Gastrocnemius medialis (tissue), 4 donors: Measurements from ENCODE around the gene MLANA. TPM values are rescaled to one million over a fixed set of nuclear protein-coding genes. Genes with fewer than 3 reads are reported as not detected.
A peak's percentile ranks its signal among the peaks of the same experiment; 100 is the strongest.

Source experiments
- ATAC-seq, 2 donors: fragments of 150-250 bp; one replicate each; pipeline ENCODE4 v1.9.1; 2016
- DNase-seq, 2 donors: peaks; one replicate each; pipeline ENCODE4 v3.0.0-alpha.2; 2019
- H3K27ac ChIP-seq, 4 donors: fragments of 200-600 bp; sonication (generic); 1 replicate in 1 of 4; 2 replicates in 3 of 4; pipeline ENCODE4 v1.5.1; 2016 to 2018; ENCODE audit warnings: mild to moderate bottlenecking in 2 of 4, moderate library complexity in 1 of 4
- H3K27me3 ChIP-seq, 3 donors: fragments of 200-600 bp; sonication (generic) in 2 of 3; 1 replicate in 1 of 3; 2 replicates in 2 of 3; pipeline versions ENCODE4 v1.5.1 to v1.6.0; 2016 to 2019; ENCODE audit warnings: mild to moderate bottlenecking in 1 of 3, moderate library complexity in 1 of 3
- H3K36me3 ChIP-seq, 2 donors: fragments of 200-600 bp; sonication (generic) in 1 of 2; one replicate each; pipeline ENCODE4 v1.5.1; 2017 to 2018
- H3K4me1 ChIP-seq, 2 donors: fragments of 200-600 bp; sonication (generic) in 1 of 2; one replicate each; pipeline ENCODE4 v1.5.1; 2016 to 2017; ENCODE audit warnings: mild to moderate bottlenecking in 2 of 2
- H3K4me3 ChIP-seq, 4 donors: fragments of 200-600 bp; sonication (generic) in 3 of 4; 1 replicate in 1 of 4; 2 replicates in 3 of 4; pipeline ENCODE4 v1.5.1; 2016 to 2019; ENCODE audit warnings: mild to moderate bottlenecking in 2 of 4
- H3K9me3 ChIP-seq, 3 donors: fragments of 200-600 bp; sonication (generic) in 2 of 3; 1 replicate in 1 of 3; 2 replicates in 2 of 3; pipeline ENCODE4 v1.5.1; 2016 to 2019
- POLR2A ChIP-seq, 2 donors: fragments of 450-650 bp; IDR thresholded peaks; one replicate each; pipeline ENCODE4 v1.6.1; 2017; ENCODE audit warnings: antibody characterized with exemption in 2 of 2, mild to moderate bottlenecking in 2 of 2, moderate library complexity in 2 of 2
- in situ Hi-C, 4 donors: fragments of 200-750 bp; cut with MboI; loops; one replicate each; pipeline versions ENCODE4 v1.15.0 to v1.8.0; 2017; ENCODE audit warnings: low sequenced_read_pairs in 4 of 4
- intact Hi-C: fragments of 100-400 bp; cut with DNase I; formaldehyde crosslinking; loops from one replicate; pipeline ENCODE4 v1.15.1; 2023; ENCODE audit warnings: low total_unique reads
- total RNA-seq, 4 donors: library from RNA; depleted of rRNA; stranded (reverse); fragments of >200 nt; gene quantifications; one replicate each; pipeline versions ENCODE4 v1.1.0 to v1.2.3, GENCODE V29; 2016
- TF ChIP-seq, protein P1 (sequence below), 5 experiments: fragments of 450-650 bp in 3 of 5; fragments of 200-600 bp in 2 of 5; sonication (generic) in 2 of 5; IDR thresholded peaks in 4 of 5; conservative IDR thresholded peaks in 1 of 5; 1 replicate in 4 of 5; 2 replicates in 1 of 5; pipeline ENCODE4 v1.5.1; 2016 to 2019; ENCODE audit warnings: antibody characterized with exemption in 5 of 5, mild to moderate bottlenecking in 3 of 5, moderate library complexity in 3 of 5

The MLANA gene
- total RNA-seq, 4 donors from 2014 or later: not detected

DNA sequence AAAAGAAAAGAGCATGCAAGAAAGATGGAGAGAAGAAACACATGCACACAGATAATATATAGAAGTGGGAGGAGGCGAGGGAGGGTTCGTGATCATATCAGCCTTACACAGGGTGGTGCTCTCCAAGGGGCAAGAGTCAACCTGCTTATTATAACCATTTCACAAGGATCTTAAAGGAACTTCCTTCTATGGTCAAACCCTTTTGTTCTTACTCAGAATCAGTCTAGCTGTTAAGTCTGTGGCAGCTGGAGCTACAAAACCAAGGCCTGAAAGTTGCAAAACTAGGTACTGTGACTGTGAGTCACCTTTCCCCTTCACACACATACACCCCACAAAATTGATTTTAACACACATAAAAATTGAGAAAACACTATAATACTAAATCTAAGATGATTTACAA lies 39.2 kb upstream of the MLANA start:
- intact Hi-C loops: no loop called here
- H3K27ac ChIP-seq: no peak overlapping the region
- H3K36me3 ChIP-seq: no peaks in the 10 kb centered on the region
- H3K4me1 ChIP-seq: peaks cover 4 to 6% of the 10 kb centered on the region in 2 donors
- ATAC-seq (no peak), DNase-seq (no peak)
- H3K27me3 ChIP-seq: no peaks in the 10 kb centered on the region
- TF ChIP-seq POLR2A (IDR thresholded peaks at IDR 0.05): no peak
- TF ChIP-seq, protein P1, sequence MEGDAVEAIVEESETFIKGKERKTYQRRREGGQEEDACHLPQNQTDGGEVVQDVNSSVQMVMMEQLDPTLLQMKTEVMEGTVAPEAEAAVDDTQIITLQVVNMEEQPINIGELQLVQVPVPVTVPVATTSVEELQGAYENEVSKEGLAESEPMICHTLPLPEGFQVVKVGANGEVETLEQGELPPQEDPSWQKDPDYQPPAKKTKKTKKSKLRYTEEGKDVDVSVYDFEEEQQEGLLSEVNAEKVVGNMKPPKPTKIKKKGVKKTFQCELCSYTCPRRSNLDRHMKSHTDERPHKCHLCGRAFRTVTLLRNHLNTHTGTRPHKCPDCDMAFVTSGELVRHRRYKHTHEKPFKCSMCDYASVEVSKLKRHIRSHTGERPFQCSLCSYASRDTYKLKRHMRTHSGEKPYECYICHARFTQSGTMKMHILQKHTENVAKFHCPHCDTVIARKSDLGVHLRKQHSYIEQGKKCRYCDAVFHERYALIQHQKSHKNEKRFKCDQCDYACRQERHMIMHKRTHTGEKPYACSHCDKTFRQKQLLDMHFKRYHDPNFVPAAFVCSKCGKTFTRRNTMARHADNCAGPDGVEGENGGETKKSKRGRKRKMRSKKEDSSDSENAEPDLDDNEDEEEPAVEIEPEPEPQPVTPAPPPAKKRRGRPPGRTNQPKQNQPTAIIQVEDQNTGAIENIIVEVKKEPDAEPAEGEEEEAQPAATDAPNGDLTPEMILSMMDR (IDR thresholded peaks at IDR 0.05 in 4 of 5, conservative IDR thresholded peaks at IDR 0.05 in 1 of 5): no peak
- no peak overlapping the region for H3K4me3 ChIP-seq
- no peaks in the 10 kb centered on the region for H3K9me3 ChIP-seq
- in situ Hi-C loops: no loop called here

DNA sequence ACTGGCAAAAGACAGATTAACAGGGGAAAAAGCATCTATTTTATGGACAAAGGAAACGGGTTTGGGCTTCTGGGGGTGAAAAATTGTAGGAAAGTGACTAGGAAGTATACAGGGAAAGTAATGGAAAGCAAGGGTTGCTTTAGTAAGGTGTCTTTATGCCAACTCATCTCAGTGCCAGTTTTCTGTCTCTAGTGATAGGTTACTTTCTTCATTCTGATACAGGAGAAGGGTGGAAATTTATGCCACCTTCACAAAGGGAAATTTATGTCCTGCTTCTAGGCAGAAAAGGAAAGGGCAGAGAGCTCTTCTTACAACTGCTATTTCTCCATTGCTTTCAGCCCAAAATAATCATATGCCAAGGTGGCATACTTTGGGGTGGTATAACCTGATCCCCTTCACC lies 37.7 kb upstream of the MLANA start:
- DNase-seq (no peak), ATAC-seq (peak in 1 of 2 donors; percentile 66)
- Histone ChIP-seq H3K27ac (no peak overlapping the region), H3K27me3 (no peaks in the 10 kb centered on the region), H3K4me1 (peaks cover 4 to 6% of the 10 kb centered on the region in 2 donors), H3K9me3 (no peaks in the 10 kb centered on the region), H3K4me3 (no peak overlapping the region), H3K36me3 (peaks cover 0 to 6% of the 10 kb centered on the region in 2 donors)
- TF ChIP-seq POLR2A (IDR thresholded peaks at IDR 0.05): no peak
- TF ChIP-seq, protein P1 (IDR thresholded peaks at IDR 0.05 in 4 of 5, conservative IDR thresholded peaks at IDR 0.05 in 1 of 5): no peak
- intact Hi-C loops: no loop called here
- in situ Hi-C loops: no loop called here

DNA sequence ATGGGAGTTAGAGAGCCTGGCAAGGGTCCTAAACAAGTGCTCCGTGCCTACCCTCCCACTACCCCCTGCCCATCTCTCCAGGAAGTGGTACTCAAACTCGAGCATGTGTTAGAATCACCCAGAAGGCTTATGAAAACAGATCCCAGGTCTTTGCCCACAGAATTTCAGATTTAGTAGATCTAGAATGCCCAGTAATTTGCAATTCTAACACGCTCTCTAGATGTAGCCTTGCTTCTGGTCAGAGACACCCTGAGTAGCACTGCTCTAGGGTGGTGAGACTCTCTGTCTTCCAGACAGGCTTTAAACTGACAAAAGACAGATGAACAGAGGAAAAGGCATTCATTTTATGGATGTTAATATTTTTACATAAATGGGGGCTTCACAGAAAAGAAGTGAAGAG lies 37.1 kb upstream of the MLANA start:
- intact Hi-C loops: no loop called here

DNA sequence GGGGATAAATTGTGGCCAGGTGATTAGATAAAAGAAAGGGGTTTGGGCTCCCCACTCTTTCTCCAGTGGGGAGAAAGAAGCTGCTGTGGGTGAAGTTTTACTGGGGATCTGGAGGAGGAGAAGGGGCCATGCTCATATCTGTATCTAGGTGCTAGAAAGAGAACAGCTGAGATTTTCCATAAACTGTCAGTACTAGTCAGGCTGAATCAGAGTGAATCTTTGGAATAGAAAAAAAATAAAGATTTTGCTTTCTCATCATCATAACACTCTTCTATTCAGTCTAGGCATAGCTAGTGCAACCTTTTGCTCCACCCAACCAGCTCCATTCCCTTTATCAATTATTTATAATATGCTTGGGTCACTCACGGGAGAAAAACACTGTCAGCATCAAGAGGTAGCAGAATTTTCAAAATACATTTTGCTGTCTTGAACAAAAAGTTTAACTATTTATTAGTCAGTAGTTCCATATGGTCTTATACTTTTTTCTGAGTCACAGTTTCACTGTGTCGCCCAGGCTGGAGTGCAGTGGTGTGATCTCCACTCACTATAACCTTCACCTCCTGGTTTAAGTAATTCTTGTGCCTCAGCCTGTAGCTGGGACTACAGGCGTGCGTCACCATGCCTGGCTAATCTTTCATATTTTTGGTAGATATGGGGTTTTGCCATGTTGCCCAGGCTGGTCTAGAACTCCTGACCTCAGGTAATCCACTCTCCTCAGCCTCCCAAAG lies 36.5 kb upstream of the MLANA start:
- ATAC-seq: no peak
- no peaks in the 10 kb centered on the region for H3K9me3 ChIP-seq
- DNase-seq: no peak
- intact Hi-C loops: no loop called here
- no peak overlapping the region for H3K27ac ChIP-seq
- H3K4me1 ChIP-seq: peaks cover 4 to 6% of the 10 kb centered on the region in 2 donors
- in situ Hi-C loops: no loop called here
- no peak overlapping the region for H3K4me3 ChIP-seq
- peaks cover 0 to 6% of the 10 kb centered on the region in 2 donors for H3K36me3 ChIP-seq
- no peaks in the 10 kb centered on the region for H3K27me3 ChIP-seq
- TF ChIP-seq POLR2A (IDR thresholded peaks at IDR 0.05): no peak
- TF ChIP-seq, protein P1 (IDR thresholded peaks at IDR 0.05 in 4 of 5, conservative IDR thresholded peaks at IDR 0.05 in 1 of 5): no peak

More for the DNA sequence above, 37.1 kb upstream of the MLANA start:
- no peak overlapping the region for H3K27ac ChIP-seq
- in situ Hi-C loops: no loop called here
- H3K4me3 ChIP-seq: no peak overlapping the region
- no peak for ATAC-seq
- TF ChIP-seq POLR2A (IDR thresholded peaks at IDR 0.05): no peak
- TF ChIP-seq, protein P1 (IDR thresholded peaks at IDR 0.05 in 4 of 5, conservative IDR thresholded peaks at IDR 0.05 in 1 of 5): no peak
- H3K36me3 ChIP-seq: peaks cover 0 to 6% of the 10 kb centered on the region in 2 donors
- peaks cover 4 to 6% of the 10 kb centered on the region in 2 donors for H3K4me1 ChIP-seq
- no peaks in the 10 kb centered on the region for H3K27me3 ChIP-seq
- DNase-seq: no peak
- no peaks in the 10 kb centered on the region for H3K9me3 ChIP-seq
